DOHH2 (cell line): Measurements from ENCODE around the gene MACROD2.

Source experiments
- EZH2phosphoT487 ChIP-seq: fragments of 200-600 bp; sonication (generic); IDR thresholded peaks from 2 replicates; pipeline ENCODE4 v1.6.1; 2017; ENCODE audit warnings: borderline replicate concordance, mild to moderate bottlenecking, antibody characterized with exemption, low read length, moderate library complexity, mixed read lengths
- TF ChIP-seq, protein P1 (sequence below): fragments of 200-600 bp; sonication (generic); IDR thresholded peaks from one replicate; pipeline ENCODE4 v1.5.1; 2014; ENCODE audit warnings: antibody characterized with exemption, mild to moderate bottlenecking, low read depth, low read length; ENCODE audit not compliant: poor library complexity, severe bottlenecking

- TF ChIP-seq, protein P1, sequence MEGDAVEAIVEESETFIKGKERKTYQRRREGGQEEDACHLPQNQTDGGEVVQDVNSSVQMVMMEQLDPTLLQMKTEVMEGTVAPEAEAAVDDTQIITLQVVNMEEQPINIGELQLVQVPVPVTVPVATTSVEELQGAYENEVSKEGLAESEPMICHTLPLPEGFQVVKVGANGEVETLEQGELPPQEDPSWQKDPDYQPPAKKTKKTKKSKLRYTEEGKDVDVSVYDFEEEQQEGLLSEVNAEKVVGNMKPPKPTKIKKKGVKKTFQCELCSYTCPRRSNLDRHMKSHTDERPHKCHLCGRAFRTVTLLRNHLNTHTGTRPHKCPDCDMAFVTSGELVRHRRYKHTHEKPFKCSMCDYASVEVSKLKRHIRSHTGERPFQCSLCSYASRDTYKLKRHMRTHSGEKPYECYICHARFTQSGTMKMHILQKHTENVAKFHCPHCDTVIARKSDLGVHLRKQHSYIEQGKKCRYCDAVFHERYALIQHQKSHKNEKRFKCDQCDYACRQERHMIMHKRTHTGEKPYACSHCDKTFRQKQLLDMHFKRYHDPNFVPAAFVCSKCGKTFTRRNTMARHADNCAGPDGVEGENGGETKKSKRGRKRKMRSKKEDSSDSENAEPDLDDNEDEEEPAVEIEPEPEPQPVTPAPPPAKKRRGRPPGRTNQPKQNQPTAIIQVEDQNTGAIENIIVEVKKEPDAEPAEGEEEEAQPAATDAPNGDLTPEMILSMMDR = no peak
- TF ChIP-seq EZH2phosphoT487 = no peak
Measured at GRCh38 chr20:14303106-14303505, 307.8 kb downstream of the MACROD2 start.
